Type B pancreatic cell (in vitro differentiated cells): ENCODE results near the gene CACNA1G. TPM values are rescaled to one million over a fixed set of nuclear protein-coding genes. Genes with fewer than 3 reads are reported as not detected.

Experiments used
- DNase-seq: peaks from one replicate; pipeline ENCODE4 v3.0.0; 2021; ENCODE audit warnings: mixed read lengths; ENCODE audit not compliant: unreplicated experiment; ENCODE audit errors: extremely low spot score
- H3K27ac Mint-ChIP-seq: 2 replicates; pipeline ENCODE4 v1.8.0; 2021; ENCODE audit warnings: mild to moderate bottlenecking, mixed read lengths
- H3K27me3 Mint-ChIP-seq: 2 replicates; pipeline ENCODE4 v1.8.0; 2021; ENCODE audit warnings: mixed read lengths
- H3K36me3 Mint-ChIP-seq: 2 replicates; pipeline ENCODE4 v1.8.0; 2021; ENCODE audit warnings: mixed read lengths
- H3K4me1 Mint-ChIP-seq: one replicate; pipeline ENCODE4 v1.8.0; 2021; ENCODE audit warnings: mixed read lengths; ENCODE audit not compliant: unreplicated experiment
- H3K4me3 Mint-ChIP-seq: 2 replicates; pipeline ENCODE4 v1.8.0; 2021; ENCODE audit warnings: mild to moderate bottlenecking, mixed read lengths
- H3K9me3 Mint-ChIP-seq: 2 replicates; pipeline ENCODE4 v1.8.0; 2021; ENCODE audit warnings: mixed read lengths
- total RNA-seq: library from RNA; stranded (reverse); gene quantifications from 2 replicates; pipeline ENCODE4 v1.2.1, GENCODE V29; 2021; ENCODE audit warnings: low replicate concordance
- TF ChIP-seq, protein P1 (sequence below): fragments of 200-600 bp; sonication (generic); conservative IDR thresholded peaks from 2 replicates; pipeline ENCODE4 v1.5.0; 2021; ENCODE audit warnings: antibody characterized with exemption, mild to moderate bottlenecking

The CACNA1G gene
- total RNA-seq, 1 donor from 2014 or later: 27.8 TPM

DNA sequence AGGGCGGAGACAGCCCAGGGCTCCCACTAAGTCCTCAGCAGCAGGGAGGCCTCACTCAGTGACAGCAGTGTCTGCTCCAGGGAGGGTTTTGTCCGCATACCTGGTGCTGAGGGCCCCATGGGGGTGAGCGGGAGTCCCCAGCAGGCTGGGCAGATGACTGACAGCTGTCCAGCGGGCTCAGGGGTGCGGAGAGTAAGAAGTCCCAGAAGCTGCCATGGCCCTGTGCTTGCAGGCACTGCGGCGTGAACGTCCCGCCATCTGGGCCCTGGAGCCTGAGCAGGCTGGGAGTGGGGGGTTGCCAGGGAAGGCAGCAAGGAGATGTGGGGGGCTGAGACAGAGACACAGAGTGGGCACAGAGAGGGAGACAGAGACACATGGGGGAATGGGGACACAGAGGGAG, 20.1 kb downstream of the CACNA1G start:
- TF ChIP-seq, protein P1, sequence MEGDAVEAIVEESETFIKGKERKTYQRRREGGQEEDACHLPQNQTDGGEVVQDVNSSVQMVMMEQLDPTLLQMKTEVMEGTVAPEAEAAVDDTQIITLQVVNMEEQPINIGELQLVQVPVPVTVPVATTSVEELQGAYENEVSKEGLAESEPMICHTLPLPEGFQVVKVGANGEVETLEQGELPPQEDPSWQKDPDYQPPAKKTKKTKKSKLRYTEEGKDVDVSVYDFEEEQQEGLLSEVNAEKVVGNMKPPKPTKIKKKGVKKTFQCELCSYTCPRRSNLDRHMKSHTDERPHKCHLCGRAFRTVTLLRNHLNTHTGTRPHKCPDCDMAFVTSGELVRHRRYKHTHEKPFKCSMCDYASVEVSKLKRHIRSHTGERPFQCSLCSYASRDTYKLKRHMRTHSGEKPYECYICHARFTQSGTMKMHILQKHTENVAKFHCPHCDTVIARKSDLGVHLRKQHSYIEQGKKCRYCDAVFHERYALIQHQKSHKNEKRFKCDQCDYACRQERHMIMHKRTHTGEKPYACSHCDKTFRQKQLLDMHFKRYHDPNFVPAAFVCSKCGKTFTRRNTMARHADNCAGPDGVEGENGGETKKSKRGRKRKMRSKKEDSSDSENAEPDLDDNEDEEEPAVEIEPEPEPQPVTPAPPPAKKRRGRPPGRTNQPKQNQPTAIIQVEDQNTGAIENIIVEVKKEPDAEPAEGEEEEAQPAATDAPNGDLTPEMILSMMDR: no peak
- Mint-ChIP-seq H3K9me3 (no peaks in the 10 kb centered on the region), H3K27me3 (peaks cover 13% of the 10 kb centered on the region), H3K4me1 (peaks cover 35% of the 10 kb centered on the region), H3K4me3 (no peak overlapping the region), H3K36me3 (peaks cover 7% of the 10 kb centered on the region), H3K27ac (no peak overlapping the region)
- DNase-seq: no peak

DNA sequence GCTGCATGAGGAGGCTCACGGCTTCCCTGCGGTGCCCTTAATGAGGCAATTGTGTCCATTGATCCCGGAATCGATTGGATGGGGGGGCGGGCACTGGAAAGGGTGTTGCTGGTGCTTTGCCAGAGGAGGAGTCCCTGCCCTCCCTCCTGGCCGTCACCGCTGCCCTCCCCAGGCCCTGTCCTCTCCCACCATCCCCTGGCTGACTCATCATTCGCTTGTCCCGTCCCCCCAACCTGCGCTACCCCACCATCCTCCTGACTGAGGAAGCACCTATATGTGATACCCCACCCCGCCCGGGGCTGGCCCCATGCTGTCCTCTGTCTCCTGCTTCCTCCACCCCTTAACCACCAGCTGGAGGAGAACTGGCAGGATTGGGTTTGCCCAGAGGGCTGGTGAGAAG, 20.8 kb downstream of the CACNA1G start:
- Mint-ChIP-seq H3K36me3 (peaks cover 7% of the 10 kb centered on the region), H3K27me3 (peaks cover 16% of the 10 kb centered on the region), H3K4me3 (no peak overlapping the region), H3K4me1 (peaks cover 42% of the 10 kb centered on the region), H3K9me3 (no peaks in the 10 kb centered on the region), H3K27ac (no peak overlapping the region)
- TF ChIP-seq, protein P1: no peak
- no peak for DNase-seq

DNA sequence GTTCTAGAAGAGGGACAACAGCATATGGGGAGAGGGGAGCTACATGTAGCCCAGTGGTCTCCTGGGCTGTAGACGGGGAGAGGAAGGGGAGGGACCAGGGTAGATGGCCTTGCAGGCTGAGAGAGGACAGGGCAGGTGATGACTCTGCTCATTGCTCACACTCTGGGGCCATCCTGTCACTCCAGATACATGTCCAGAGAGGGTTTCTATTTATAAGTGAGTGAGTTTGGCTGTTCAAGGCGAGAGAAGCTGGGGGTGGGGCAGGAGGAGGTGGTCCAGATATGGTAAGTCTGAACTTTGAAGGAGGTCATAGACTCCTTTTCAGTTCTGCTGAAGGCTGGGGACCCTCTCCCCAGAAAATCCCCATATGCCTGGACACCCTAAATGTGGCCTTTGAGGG, 22.2 kb downstream of the CACNA1G start:
- Mint-ChIP-seq H3K27ac (no peak overlapping the region), H3K9me3 (no peaks in the 10 kb centered on the region), H3K4me3 (no peak overlapping the region), H3K36me3 (peaks cover 7% of the 10 kb centered on the region), H3K27me3 (peaks cover 19% of the 10 kb centered on the region), H3K4me1 (peaks cover 51% of the 10 kb centered on the region)
- TF ChIP-seq, protein P1: no peak
- DNase-seq: no peak

DNA sequence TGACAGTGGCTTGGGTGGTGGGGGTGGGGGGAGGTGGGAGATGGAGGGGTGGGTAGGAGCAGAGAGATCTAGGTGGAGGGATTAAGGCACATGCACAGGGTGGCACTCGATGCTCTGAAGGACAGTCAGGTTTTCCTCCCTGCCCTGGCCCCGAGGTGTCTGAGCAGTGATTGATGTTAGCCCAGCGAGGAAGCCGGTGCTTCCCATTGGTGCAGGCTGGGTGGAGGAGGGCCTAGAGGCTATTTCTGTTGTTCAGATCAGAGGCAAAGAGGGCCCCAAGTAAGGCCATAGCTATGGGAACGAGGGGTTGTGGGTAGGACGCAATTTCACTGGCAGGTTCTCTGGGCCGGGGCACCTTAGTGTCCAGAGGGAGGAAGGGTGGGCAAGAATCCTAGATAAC, 23.1 kb downstream of the CACNA1G start:
- Mint-ChIP-seq H3K4me3 (peak overlapping the region; percentile 56), H3K27ac (no peak overlapping the region), H3K4me1 (peaks cover 50% of the 10 kb centered on the region), H3K36me3 (peaks cover 5% of the 10 kb centered on the region), H3K9me3 (no peaks in the 10 kb centered on the region), H3K27me3 (peaks cover 18% of the 10 kb centered on the region)
- no peak for DNase-seq
- TF ChIP-seq, protein P1: no peak

DNA sequence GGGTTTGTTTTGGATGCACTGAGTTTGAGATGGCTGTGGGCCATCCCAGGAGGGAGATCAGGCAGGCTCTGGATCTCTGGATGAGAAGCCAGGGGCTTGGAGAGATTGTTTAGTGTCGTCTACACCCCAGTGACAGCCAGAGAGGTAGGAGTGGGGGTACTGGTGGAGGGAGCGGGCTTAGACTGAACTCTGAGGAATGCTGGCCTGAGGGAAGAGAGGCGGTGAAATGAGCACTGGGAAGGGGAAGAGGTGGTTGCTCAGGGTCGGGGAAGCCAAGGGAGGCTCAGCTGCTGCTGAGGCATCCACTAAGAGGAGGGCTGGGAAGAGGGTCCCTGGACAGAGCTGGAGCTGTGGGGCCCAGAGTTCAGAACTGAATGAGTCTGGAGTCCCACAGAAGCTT, 23.6 kb downstream of the CACNA1G start:
- no peak for DNase-seq
- H3K36me3 Mint-ChIP-seq: no peaks in the 10 kb centered on the region
- TF ChIP-seq, protein P1: no peak
- H3K27ac Mint-ChIP-seq: no peak overlapping the region
- H3K27me3 Mint-ChIP-seq: peaks cover 14% of the 10 kb centered on the region
- H3K4me1 Mint-ChIP-seq: peaks cover 49% of the 10 kb centered on the region
- H3K9me3 Mint-ChIP-seq: no peaks in the 10 kb centered on the region
- peak overlapping the region; percentile 55 for H3K4me3 Mint-ChIP-seq

- TF ChIP-seq, protein P1: no peak
- Mint-ChIP-seq H3K27ac (no peak overlapping the region), H3K4me3 (no peak overlapping the region), H3K36me3 (no peaks in the 10 kb centered on the region), H3K9me3 (no peaks in the 10 kb centered on the region), H3K4me1 (peaks cover 55% of the 10 kb centered on the region), H3K27me3 (peaks cover 14% of the 10 kb centered on the region)
- DNase-seq: no peak
These were observed 24.2 kb downstream of the CACNA1G start for GRCh38 chr17:50584749-50585148.
